Smooth muscle cell (in vitro differentiated cells): Measurements from ENCODE around the gene SLC38A9. TPM values are rescaled to one million over a fixed set of nuclear protein-coding genes. Genes with fewer than 3 reads are reported as not detected.

Experiments
- DNase-seq: peaks from one replicate; lab custom pipeline; 2025; ENCODE audit not compliant: unreplicated experiment; lab: John Stamatoyannopoulos, UW
- H2AFZ ChIP-seq: fragments of 200-600 bp; sonication (generic); 2 replicates; pipeline ENCODE4 v1.6.0; 2016; ENCODE audit warnings: antibody characterized with exemption, low read depth, mild to moderate bottlenecking
- H3F3A ChIP-seq: fragments of 200-600 bp; sonication (generic); 2 replicates; pipeline ENCODE4 v1.6.0; 2017; ENCODE audit warnings: antibody characterized with exemption, low read depth
- H3K27ac ChIP-seq: fragments of 200-600 bp; sonication (generic); 2 replicates; pipeline ENCODE4 v1.5.1; 2016; ENCODE audit warnings: low read depth, mild to moderate bottlenecking
- H3K27me3 ChIP-seq: fragments of 200-600 bp; sonication (generic); 2 replicates; pipeline ENCODE4 v1.6.1; 2016; ENCODE audit warnings: low read depth, mild to moderate bottlenecking
- H3K36me3 ChIP-seq: fragments of 200-600 bp; sonication (generic); 2 replicates; pipeline ENCODE4 v1.5.1; 2016; ENCODE audit warnings: low read depth
- H3K4me1 ChIP-seq: fragments of 200-600 bp; sonication (generic); 2 replicates; pipeline ENCODE4 v1.5.1; 2016; ENCODE audit warnings: low read depth
- H3K4me2 ChIP-seq: fragments of 200-600 bp; sonication (generic); 2 replicates; pipeline ENCODE4 v1.6.0; 2016; ENCODE audit warnings: mild to moderate bottlenecking
- H3K4me3 ChIP-seq: fragments of 200-600 bp; sonication (generic); 2 replicates; pipeline ENCODE4 v1.5.1; 2016; ENCODE audit warnings: mild to moderate bottlenecking
- H3K79me2 ChIP-seq: fragments of 200-600 bp; sonication (generic); 2 replicates; pipeline ENCODE4 v1.6.0; 2016; ENCODE audit warnings: low read depth, mild to moderate bottlenecking
- H3K9ac ChIP-seq: fragments of 200-600 bp; sonication (generic); 2 replicates; pipeline ENCODE4 v1.6.0; 2016; ENCODE audit warnings: low read depth
- H3K9me3 ChIP-seq: fragments of 200-600 bp; sonication (generic); replicated peaks from 2 replicates; pipeline ENCODE4 v1.5.1; 2016; ENCODE audit warnings: low read depth
- H4K20me1 ChIP-seq: fragments of 200-600 bp; sonication (generic); 2 replicates; pipeline ENCODE4 v1.6.0; 2016; ENCODE audit warnings: low read depth
- CTCF ChIP-seq: fragments of 200-600 bp; sonication (generic); IDR thresholded peaks from 2 replicates; pipeline ENCODE4 v1.5.1; 2017; ENCODE audit warnings: borderline replicate concordance, mild to moderate bottlenecking, antibody characterized with exemption; ENCODE audit not compliant: insufficient read depth, poor library complexity, severe bottlenecking
- WGBS: methylation state at CpG from one replicate; pipeline ENCODE4 v1.1.7; 2016; ENCODE audit warnings: low lambda C conversion rate; 5-methylcytosine and 5-hydroxymethylcytosine counted together
- polyA plus RNA-seq: library from polyadenylated mRNA; unstranded; fragments of >200 nt; fragmentation: Nextera tagmentation; extraction: Ambion mirVana; gene quantifications from 2 replicates; pipeline ENCODE4 v1.2.1, GENCODE V29; 2016
- total RNA-seq: library from RNA; depleted of rRNA; stranded (reverse); fragments of >200 nt; gene quantifications from 2 replicates; pipeline ENCODE4 v1.2.3, GENCODE V29; 2014

The SLC38A9 gene
- total and polyA plus RNA-seq, 2 experiments from 2014 or later, result 19.8 to 41.0 TPM

- H2AFZ ChIP-seq, result no peak overlapping the region
- no peaks in the 10 kb centered on the region for H3K36me3 ChIP-seq
- H3K4me2 ChIP-seq, result no peak overlapping the region
- peaks cover 1% of the 10 kb centered on the region for H3K4me1 ChIP-seq
- H3K79me2 ChIP-seq, result no peaks in the 10 kb centered on the region
- DNase-seq, result no peak
- H4K20me1 ChIP-seq, result no peaks in the 10 kb centered on the region
- no peak overlapping the region for H3K9ac ChIP-seq
- peaks cover 11% of the 10 kb centered on the region for H3F3A ChIP-seq
- WGBS, result 96% methylated on average over 2 of the region's 2 CpGs
- no peak overlapping the region for H3K27ac ChIP-seq
- H3K4me3 ChIP-seq, result no peak overlapping the region
- no peak for TF ChIP-seq CTCF
- no peaks in the 10 kb centered on the region for H3K27me3 ChIP-seq
- no peaks in the 10 kb centered on the region for H3K9me3 ChIP-seq
Measured at GRCh38 chr5:55594671-55595070, 117.5 kb downstream of the SLC38A9 start.

DNA sequence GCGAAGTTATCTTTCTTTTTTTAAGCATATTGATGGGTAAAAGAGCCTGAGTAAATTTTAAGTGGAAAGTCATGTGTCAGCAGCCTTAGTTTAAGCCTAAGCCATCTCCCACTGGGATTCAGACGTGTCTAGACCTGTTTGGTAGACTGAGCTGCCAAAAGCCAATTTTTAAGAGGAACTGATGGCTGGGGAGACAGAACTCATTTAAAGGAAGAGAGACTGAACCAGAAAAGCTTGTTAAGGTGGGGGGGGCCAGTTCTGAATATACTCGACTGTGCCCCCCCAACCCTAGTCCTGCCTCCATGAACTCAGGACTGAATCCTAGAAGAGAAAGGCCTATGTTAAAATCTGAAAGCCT is 119.0 kb downstream of the SLC38A9 start:
- no peaks in the 10 kb centered on the region for H3K4me1 ChIP-seq
- peak overlapping the region; percentile 76 for H3K27ac ChIP-seq
- no peak for DNase-seq
- H3K9ac ChIP-seq, result no peak overlapping the region
- H3F3A ChIP-seq, result peaks cover 9% of the 10 kb centered on the region
- no peaks in the 10 kb centered on the region for H3K36me3 ChIP-seq
- H3K9me3 ChIP-seq, result no peaks in the 10 kb centered on the region
- no peak overlapping the region for H3K4me3 ChIP-seq
- H2AFZ ChIP-seq, result peak overlapping the region; percentile 57
- no peak for TF ChIP-seq CTCF
- 49% methylated on average over 3 of the region's 3 CpGs for WGBS
- no peak overlapping the region for H3K4me2 ChIP-seq
- no peaks in the 10 kb centered on the region for H4K20me1 ChIP-seq
- no peaks in the 10 kb centered on the region for H3K79me2 ChIP-seq
- no peaks in the 10 kb centered on the region for H3K27me3 ChIP-seq

- H3K9ac ChIP-seq, result no peak overlapping the region
- H2AFZ ChIP-seq, result peak overlapping the region; percentile 57
- no peak overlapping the region for H3K4me2 ChIP-seq
- no peaks in the 10 kb centered on the region for H4K20me1 ChIP-seq
- H3K4me1 ChIP-seq, result no peaks in the 10 kb centered on the region
- DNase-seq, result no peak
- H3K36me3 ChIP-seq, result no peaks in the 10 kb centered on the region
- TF ChIP-seq CTCF, result no peak
- WGBS, result 89% methylated on average over 5 of the region's 5 CpGs
- no peaks in the 10 kb centered on the region for H3K27me3 ChIP-seq
- peak overlapping the region; percentile 76 for H3K27ac ChIP-seq
- H3K79me2 ChIP-seq, result no peaks in the 10 kb centered on the region
- H3F3A ChIP-seq, result peaks cover 9% of the 10 kb centered on the region
- no peak overlapping the region for H3K4me3 ChIP-seq
- H3K9me3 ChIP-seq, result no peaks in the 10 kb centered on the region
Measured at GRCh38 chr5:55592388-55593114, 119.6 kb downstream of the SLC38A9 start.

GRCh38 chr5:55591686-55592085 is 120.4 kb downstream of the SLC38A9 start:
- Histone ChIP-seq H3K9me3 (no peaks in the 10 kb centered on the region), H2AFZ (no peak overlapping the region), H4K20me1 (no peaks in the 10 kb centered on the region), H3K9ac (no peak overlapping the region), H3K4me3 (no peak overlapping the region), H3K4me2 (no peak overlapping the region), H3F3A (peaks cover 5% of the 10 kb centered on the region), H3K27me3 (no peaks in the 10 kb centered on the region), H3K4me1 (no peaks in the 10 kb centered on the region), H3K36me3 (no peaks in the 10 kb centered on the region), H3K79me2 (no peaks in the 10 kb centered on the region), H3K27ac (no peak overlapping the region)
- DNase-seq, result no peak
- no peak for TF ChIP-seq CTCF
- WGBS, result 46% methylated on average over 4 of the region's 4 CpGs
